ENCODE data around the gene PKIG. TPM values are rescaled to one million over a fixed set of nuclear protein-coding genes. Genes with fewer than 3 reads are reported as not detected.

PKIG gene
- total and polyA plus RNA-seq, 10 of the 15 experiments (the other 5 are each of a cell fraction or from before 2014, with no cell fraction given): 5.7 to 82.3 (median 39.7) TPM

GRCh38 chr20:44579313-44580081 lies 2.9 kb upstream of the PKIG start (continued):
- TF ChIP-seq ZNF687 (IDR thresholded peaks at IDR 0.05): peak; percentile 78
- peak; percentile 85 for TF ChIP-seq ZNF24 (IDR thresholded peaks at IDR 0.05)

- Histone ChIP-seq H3K4me3 (no peak overlapping the region), H2AFZ (ENCODE audit: control insufficient read depth, low read depth, low read length) (peak overlapping the region; percentile 24), H3K36me3 (ENCODE audit: control insufficient read depth in 2 of 2, insufficient read depth in 2 of 2, low read length in 1 of 2) (no peaks in the 10 kb centered on the region), H4K20me1 (ENCODE audit: control insufficient read depth, insufficient read depth) (no peaks in the 10 kb centered on the region), H3K27me3 (replicated peaks in 1 of 2; ENCODE audit: control insufficient read depth in 2 of 2, insufficient read depth in 2 of 2, low read length in 1 of 2) (no peaks in the 10 kb centered on the region), H3K27ac (ENCODE audit: control insufficient read depth, insufficient read depth) (no peak overlapping the region), H3K4me1 (ENCODE audit: control insufficient read depth, insufficient read depth, low read length) (peaks cover 70% of the 10 kb centered on the region), H3K9ac (ENCODE audit: control insufficient read depth, insufficient read depth, low read length) (no peak overlapping the region; the same call in 1 of the 2 replicates), H3K79me2 (ENCODE audit: control insufficient read depth, insufficient read depth, low read length) (no peaks in the 10 kb centered on the region), H3K4me2 (ENCODE audit: control insufficient read depth, insufficient read depth) (peak overlapping the region; percentile 66), H3K9me3 (replicated peaks; ENCODE audit: control insufficient read depth, insufficient read depth, low read length) (no peaks in the 10 kb centered on the region)
- no TSS peak for BruUV-seq (replicated peaks)
- in situ Hi-C loops (cut with MboI): no loop called here
- DNase-seq (ENCODE audit: low read depth, low spot score) (no peak), FAIRE-seq (no peak), ATAC-seq (peak; percentile 2; the same call in 1 of the 3 replicates)
- ChIA-PET SMC1A (ENCODE audit: uncharacterized antibody, unreplicated experiment) (interaction anchor here (0.8 to 6.7 kb wide), 7 partner anchors 12 to 71 kb away, joined by 3 to 70 read pairs (median 14); partner anchors contain the start of gene ADA), RAD21 (ENCODE audit: unreplicated experiment) (interaction anchor here (0.8 to 7.0 kb wide), 7 partner anchors 10 to 102 kb away, joined by 3 to 97 read pairs (median 8); no protein-coding TSS in a partner anchor), CTCF (interaction anchor here (1.0 to 9.0 kb wide), 7 partner anchors 14 to 103 kb away, joined by 3 to 158 read pairs (median 4); no protein-coding TSS in a partner anchor), POLR2A (interaction anchor here (0.9 to 5.6 kb wide), 2 partner anchors 10 to 18 kb away, joined by 4 to 39 read pairs; no protein-coding TSS in a partner anchor)
- 28% methylated on average over 9 of the region's 9 CpGs for WGBS (ENCODE audit: insufficient coverage, insufficient replicate concordance, low lambda C conversion rate, missing lambda C conversion rate)
- intact Hi-C loops (cut with micrococcal nuclease; ENCODE audit: unreplicated experiment): no loop called here
- peak; percentile 45; the same call in 1 of the 2 replicates for TF ChIP-seq EED (IDR thresholded peaks at IDR 0.05; ENCODE audit: low read depth)
- no peak for TF ChIP-seq WRNIP1 (IDR thresholded peaks at IDR 0.05; ENCODE audit: borderline replicate concordance, low read depth, low read length)
- TF ChIP-seq ZNF687 (IDR thresholded peaks at IDR 0.05): peak; percentile 44; the same call in 1 of the 2 replicates
- TF ChIP-seq FOXM1 (IDR thresholded peaks at IDR 0.05; ENCODE audit: low read depth, low read length): no peak
- TF ChIP-seq ZNF217 (IDR thresholded peaks at IDR 0.05): 0 out of 2 replicates have a peak, but pooled peaks have one; percentile 16
Observed at GRCh38 chr20:44580581-44581268, 1.7 kb upstream of the PKIG start.
